HEK293 (cell line): Measurements from ENCODE around the gene KRT7.

Experiments
- GFI1B ChIP-seq: fragments of 450-650 bp; formaldehyde crosslinking; IDR thresholded peaks from 2 replicates; pipeline ENCODE4 v1.5.1; 2016; ENCODE audit warnings: missing biosample characterization, missing genetic modification characterization
- GLIS1 ChIP-seq: fragments of 450-650 bp; formaldehyde crosslinking; IDR thresholded peaks from 2 replicates; pipeline ENCODE4 v1.5.1; 2016; ENCODE audit warnings: missing biosample characterization, missing genetic modification characterization
- HIC1 ChIP-seq: fragments of 450-650 bp; formaldehyde crosslinking; IDR thresholded peaks from 2 replicates; pipeline ENCODE4 v1.5.1; 2016; ENCODE audit warnings: missing biosample characterization, missing genetic modification characterization
- INSM2 ChIP-seq: fragments of 450-650 bp; formaldehyde crosslinking; IDR thresholded peaks from 2 replicates; pipeline ENCODE4 v1.5.1; 2016; ENCODE audit warnings: missing biosample characterization, missing genetic modification characterization
- SCRT1 ChIP-seq: fragments of 450-650 bp; formaldehyde crosslinking; IDR thresholded peaks from 2 replicates; pipeline ENCODE4 v1.5.1; 2016; ENCODE audit warnings: missing biosample characterization, missing genetic modification characterization, borderline replicate concordance
- SP2 ChIP-seq: fragments of 450-650 bp; formaldehyde crosslinking; IDR thresholded peaks from 2 replicates; pipeline ENCODE4 v1.5.1; 2016; ENCODE audit warnings: missing biosample characterization, missing genetic modification characterization
- WT1 ChIP-seq: fragments of 450-650 bp; formaldehyde crosslinking; IDR thresholded peaks from 2 replicates; pipeline ENCODE4 v1.5.1; 2016; ENCODE audit warnings: missing biosample characterization, missing genetic modification characterization
- ZNF10 ChIP-seq: fragments of 450-650 bp; formaldehyde crosslinking; IDR thresholded peaks from 2 replicates; pipeline ENCODE4 v1.5.1; 2017; ENCODE audit warnings: missing biosample characterization, missing genetic modification characterization
- ZNF16 ChIP-seq: fragments of 450-650 bp; formaldehyde crosslinking; IDR thresholded peaks from 2 replicates; pipeline ENCODE4 v1.5.1; 2016; ENCODE audit warnings: low read depth, missing biosample characterization, missing genetic modification characterization
- ZNF184 ChIP-seq: fragments of 450-650 bp; IDR thresholded peaks from 2 replicates; pipeline ENCODE4 v1.5.1; 2018; ENCODE audit warnings: missing biosample characterization, mild to moderate bottlenecking, missing genetic modification characterization
- ZNF24 ChIP-seq: fragments of 450-650 bp; formaldehyde crosslinking; IDR thresholded peaks from 2 replicates; pipeline ENCODE4 v1.5.1; 2016; ENCODE audit warnings: missing biosample characterization, missing genetic modification characterization
- ZNF26 ChIP-seq: fragments of 450-650 bp; formaldehyde crosslinking; IDR thresholded peaks from 2 replicates; pipeline ENCODE4 v1.5.1; 2016; ENCODE audit warnings: missing biosample characterization, missing genetic modification characterization
- ZNF335 ChIP-seq: fragments of 450-650 bp; formaldehyde crosslinking; conservative IDR thresholded peaks from 2 replicates; pipeline ENCODE4 v1.5.1; 2016; ENCODE audit warnings: missing biosample characterization, missing genetic modification characterization
- ZNF366 ChIP-seq: fragments of 450-650 bp; formaldehyde crosslinking; conservative IDR thresholded peaks from 2 replicates; pipeline ENCODE4 v1.5.1; 2016; ENCODE audit warnings: missing biosample characterization, missing genetic modification characterization
- ZNF394 ChIP-seq: fragments of 450-650 bp; formaldehyde crosslinking; IDR thresholded peaks from 2 replicates; pipeline ENCODE4 v1.5.1; 2016; ENCODE audit warnings: missing biosample characterization, missing genetic modification characterization, mild to moderate bottlenecking, moderate library complexity, borderline replicate concordance
- ZNF404 ChIP-seq: fragments of 450-650 bp; formaldehyde crosslinking; IDR thresholded peaks from 2 replicates; pipeline ENCODE4 v1.5.1; 2017; ENCODE audit warnings: missing biosample characterization, missing genetic modification characterization
- ZNF600 ChIP-seq: fragments of 450-650 bp; formaldehyde crosslinking; IDR thresholded peaks from 2 replicates; pipeline ENCODE4 v1.5.1; 2016; ENCODE audit warnings: missing biosample characterization, missing genetic modification characterization
- ZNF660 ChIP-seq: fragments of 450-650 bp; IDR thresholded peaks from 2 replicates; pipeline ENCODE4 v1.5.1; 2018; ENCODE audit warnings: missing biosample characterization, mild to moderate bottlenecking, missing genetic modification characterization
- ZNF692 ChIP-seq: fragments of 450-650 bp; formaldehyde crosslinking; IDR thresholded peaks from 2 replicates; pipeline ENCODE4 v1.5.1; 2016; ENCODE audit warnings: missing biosample characterization, missing genetic modification characterization
- ZNF704 ChIP-seq: fragments of 450-650 bp; formaldehyde crosslinking; IDR thresholded peaks from 2 replicates; pipeline ENCODE4 v1.5.1; 2016; ENCODE audit warnings: missing biosample characterization, missing genetic modification characterization
- ZNF792 ChIP-seq: fragments of 450-650 bp; formaldehyde crosslinking; IDR thresholded peaks from 2 replicates; pipeline ENCODE4 v1.5.1; 2016; ENCODE audit warnings: missing biosample characterization, missing genetic modification characterization
- TF ChIP-seq, protein P1 (sequence below): fragments of 450-650 bp; formaldehyde crosslinking; conservative IDR thresholded peaks from 2 replicates; pipeline ENCODE4 v1.5.1; 2016; ENCODE audit warnings: low read depth, missing biosample characterization, missing genetic modification characterization
- TF ChIP-seq, protein P2 (sequence below): fragments of 450-650 bp; formaldehyde crosslinking; IDR thresholded peaks from 2 replicates; pipeline ENCODE4 v1.5.1; 2016; ENCODE audit warnings: missing biosample characterization, missing genetic modification characterization

Gene KRT7

DNA sequence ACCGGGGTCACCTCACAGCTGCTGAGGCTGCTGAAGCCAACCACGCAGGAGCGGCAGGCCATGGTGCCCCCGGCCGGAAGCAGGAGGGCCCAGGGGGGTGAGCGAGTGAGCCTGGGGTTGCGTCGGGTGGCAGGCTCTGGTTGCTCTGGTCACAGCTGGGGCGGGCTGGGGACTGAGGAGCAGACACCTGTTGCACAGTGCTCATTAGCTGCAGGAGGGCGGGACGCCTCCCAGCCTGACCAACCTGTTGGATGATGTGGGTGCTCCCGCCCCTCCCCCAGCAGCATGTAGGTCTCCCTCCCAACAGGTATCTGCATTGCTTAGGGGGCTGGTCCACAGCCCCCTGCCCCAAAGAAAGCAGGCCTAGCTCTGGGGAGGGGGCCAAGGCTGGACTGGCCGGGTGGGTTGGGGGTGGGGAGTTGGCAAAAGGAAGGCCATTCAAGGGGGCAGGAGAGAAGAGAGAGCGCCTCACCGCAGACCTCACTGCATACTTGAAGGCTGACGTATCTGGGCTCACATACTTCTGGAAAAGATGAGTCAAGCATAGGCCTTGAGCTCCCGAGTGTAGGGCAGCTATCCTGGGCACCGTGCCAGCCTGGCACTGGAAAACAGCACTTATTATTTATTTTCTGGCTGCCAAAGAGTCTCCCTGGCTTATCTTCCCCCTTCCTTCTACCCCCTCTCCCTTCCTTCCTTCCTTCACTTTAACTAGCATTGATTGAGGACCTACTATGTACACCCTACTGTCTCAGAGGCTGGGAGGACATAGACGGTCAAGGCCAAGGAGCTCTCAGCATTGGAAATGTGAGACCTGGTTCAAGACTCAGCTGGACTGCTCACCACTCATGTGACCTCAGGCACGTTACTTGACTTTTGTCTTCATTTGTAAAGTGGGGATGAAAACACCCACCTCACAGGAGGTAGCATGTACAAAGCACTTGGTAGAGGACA, 40.9 kb upstream of the KRT7 start, which contains the start of gene KRT80 (continued):
- TF ChIP-seq ZNF600 (no peak; the same call in 1 of the 2 replicates), INSM2 (tag by site-specific recombination) (peak; percentile 35; the same call in 1 of the 2 replicates), ZNF26 (tag by site-specific recombination) (no peak), WT1 (tag by site-specific recombination) (0 out of 2 replicates have a peak, but pooled peaks have one; percentile 34), GLIS1 (tag by site-specific recombination) (peak; percentile 64), ZNF366 (tag by site-specific recombination) (peak; percentile 98), ZNF692 (tag by site-specific recombination) (peak; percentile 82), HIC1 (tag by site-specific recombination) (peak; percentile 97), ZNF10 (tag by site-specific recombination) (peak; percentile 34; the same call in 1 of the 2 replicates), ZNF24 (peak; percentile 74), GFI1B (tag by site-specific recombination) (no peak), SP2 (tag by site-specific recombination) (peak; percentile 19; the same call in 1 of the 2 replicates), ZNF394 (tag by site-specific recombination) (peak; percentile 54; the same call in 1 of the 2 replicates), SCRT1 (peak; percentile 98), ZNF704 (tag by site-specific recombination) (no peak), ZNF660 (peak; percentile 96), ZNF792 (tag by site-specific recombination) (0 out of 2 replicates have a peak, but pooled peaks have one; percentile 61), ZNF184 (tag by site-specific recombination) (peak; percentile 50; the same call in 1 of the 2 replicates), ZNF16 (no peak), ZNF404 (tag by site-specific recombination) (no peak), ZNF335 (tag by site-specific recombination) (peak; percentile 53)
- TF ChIP-seq, protein P1, sequence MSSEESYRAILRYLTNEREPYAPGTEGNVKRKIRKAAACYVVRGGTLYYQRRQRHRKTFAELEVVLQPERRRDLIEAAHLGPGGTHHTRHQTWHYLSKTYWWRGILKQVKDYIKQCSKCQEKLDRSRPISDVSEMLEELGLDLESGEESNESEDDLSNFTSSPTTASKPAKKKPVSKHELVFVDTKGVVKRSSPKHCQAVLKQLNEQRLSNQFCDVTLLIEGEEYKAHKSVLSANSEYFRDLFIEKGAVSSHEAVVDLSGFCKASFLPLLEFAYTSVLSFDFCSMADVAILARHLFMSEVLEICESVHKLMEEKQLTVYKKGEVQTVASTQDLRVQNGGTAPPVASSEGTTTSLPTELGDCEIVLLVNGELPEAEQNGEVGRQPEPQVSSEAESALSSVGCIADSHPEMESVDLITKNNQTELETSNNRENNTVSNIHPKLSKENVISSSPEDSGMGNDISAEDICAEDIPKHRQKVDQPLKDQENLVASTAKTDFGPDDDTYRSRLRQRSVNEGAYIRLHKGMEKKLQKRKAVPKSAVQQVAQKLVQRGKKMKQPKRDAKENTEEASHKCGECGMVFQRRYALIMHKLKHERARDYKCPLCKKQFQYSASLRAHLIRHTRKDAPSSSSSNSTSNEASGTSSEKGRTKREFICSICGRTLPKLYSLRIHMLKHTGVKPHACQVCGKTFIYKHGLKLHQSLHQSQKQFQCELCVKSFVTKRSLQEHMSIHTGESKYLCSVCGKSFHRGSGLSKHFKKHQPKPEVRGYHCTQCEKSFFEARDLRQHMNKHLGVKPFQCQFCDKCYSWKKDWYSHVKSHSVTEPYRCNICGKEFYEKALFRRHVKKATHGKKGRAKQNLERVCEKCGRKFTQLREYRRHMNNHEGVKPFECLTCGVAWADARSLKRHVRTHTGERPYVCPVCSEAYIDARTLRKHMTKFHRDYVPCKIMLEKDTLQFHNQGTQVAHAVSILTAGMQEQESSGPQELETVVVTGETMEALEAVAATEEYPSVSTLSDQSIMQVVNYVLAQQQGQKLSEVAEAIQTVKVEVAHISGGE (tag by site-specific recombination), result peak; percentile 46; the same call in 1 of the 2 replicates
- TF ChIP-seq, protein P2, sequence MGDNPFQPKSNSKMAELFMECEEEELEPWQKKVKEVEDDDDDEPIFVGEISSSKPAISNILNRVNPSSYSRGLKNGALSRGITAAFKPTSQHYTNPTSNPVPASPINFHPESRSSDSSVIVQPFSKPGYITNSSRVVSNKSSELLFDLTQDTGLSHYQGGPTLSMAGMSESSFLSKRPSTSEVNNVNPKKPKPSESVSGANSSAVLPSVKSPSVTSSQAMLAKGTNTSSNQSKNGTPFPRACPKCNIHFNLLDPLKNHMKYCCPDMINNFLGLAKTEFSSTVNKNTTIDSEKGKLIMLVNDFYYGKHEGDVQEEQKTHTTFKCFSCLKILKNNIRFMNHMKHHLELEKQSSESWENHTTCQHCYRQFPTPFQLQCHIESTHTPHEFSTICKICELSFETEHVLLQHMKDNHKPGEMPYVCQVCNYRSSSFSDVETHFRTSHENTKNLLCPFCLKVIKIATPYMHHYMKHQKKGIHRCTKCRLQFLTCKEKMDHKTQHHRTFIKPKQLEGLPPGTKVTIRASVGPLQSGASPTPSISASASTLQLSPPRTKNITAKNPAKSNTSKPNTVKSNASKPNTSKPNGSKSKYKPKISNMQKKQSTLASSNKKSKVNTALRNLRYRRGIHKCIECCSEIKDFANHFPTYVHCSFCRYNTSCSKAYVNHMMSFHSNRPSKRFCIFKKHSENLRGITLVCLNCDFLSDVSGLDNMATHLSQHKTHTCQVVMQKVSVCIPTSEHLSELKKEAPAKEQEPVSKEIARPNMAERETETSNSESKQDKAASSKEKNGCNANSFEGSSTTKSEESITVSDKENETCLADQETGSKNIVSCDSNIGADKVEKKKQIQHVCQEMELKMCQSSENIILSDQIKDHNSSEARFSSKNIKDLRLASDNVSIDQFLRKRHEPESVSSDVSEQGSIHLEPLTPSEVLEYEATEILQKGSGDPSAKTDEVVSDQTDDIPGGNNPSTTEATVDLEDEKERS (tag by site-specific recombination), result 0 out of 2 replicates have a peak, but pooled peaks have one; percentile 44
